Right lobe of liver (tissue), 6 donors: ENCODE data around the gene TMEM19. TPM values are rescaled to one million over a fixed set of nuclear protein-coding genes. Genes with fewer than 3 reads are reported as not detected.

ENCODE experiments used
- ATAC-seq, 4 donors: fragments of 200-7000 bp; cut with Tn5 transposase; one replicate each; pipeline ENCODE4 v1.9.1; 2020; ENCODE audit warnings: mild to moderate bottlenecking in 4 of 4, moderate library complexity in 4 of 4
- DNase-seq, 3 donors: peaks; one replicate each; pipeline ENCODE4 v3.0.0-alpha.2; 2020
- H3K27ac ChIP-seq, 3 donors: fragments of 200-600 bp; one replicate each; pipeline ENCODE4 v1.8.0; 2022
- H3K27me3 ChIP-seq, 2 donors: fragments of 200-600 bp; one replicate each; pipeline ENCODE4 v1.8.0; 2022
- H3K36me3 ChIP-seq, 4 donors: fragments of 200-600 bp; sonication (generic) in 1 of 4; one replicate each; pipeline versions ENCODE4 v1.5.1 to v1.8.0; 2017 to 2022; ENCODE audit warnings: control low read depth in 1 of 4
- H3K4me1 ChIP-seq, 4 donors: fragments of 200-600 bp; sonication (generic) in 1 of 4; one replicate each; pipeline versions ENCODE4 v1.5.1 to v1.8.0; 2017 to 2022; ENCODE audit warnings: control low read depth in 1 of 4
- H3K4me3 ChIP-seq, 3 donors: fragments of 200-600 bp; one replicate each; pipeline ENCODE4 v1.8.0; 2022
- H3K9me3 ChIP-seq, 4 donors: fragments of 200-600 bp; sonication (generic) in 1 of 4; one replicate each; pipeline versions ENCODE4 v1.5.1 to v1.8.0; 2017 to 2022; ENCODE audit warnings: control low read depth in 1 of 4
- POLR2A ChIP-seq: fragments of 450-650 bp; IDR thresholded peaks from one replicate; pipeline ENCODE4 v1.6.1; 2017; ENCODE audit warnings: antibody characterized with exemption, mild to moderate bottlenecking
- WGBS: methylation state at CpG from one replicate; pipeline ENCODE4 v1.1.6; 2018; ENCODE audit warnings: low coverage, low lambda C conversion rate; ENCODE audit not compliant: insufficient coverage; ENCODE audit errors: missing lambda C conversion rate; 5-methylcytosine and 5-hydroxymethylcytosine counted together
- intact Hi-C, 2 donors: fragments of 100-400 bp; cut with DNase I; formaldehyde crosslinking; loops; one replicate each; pipeline versions ENCODE4 v1.11.2 to v1.14.1; 2022
- total RNA-seq, 6 experiments: library from RNA; depleted of rRNA in 2 of 6; stranded (reverse); fragments of >200 nt in 2 of 6; fragmentation: NEBNext Ultra II Directional in 3 of 6; extraction: Animal tissue kit (Norgen Biotek cat#: 25700) in 3 of 6; gene quantifications; one replicate each; pipeline versions ENCODE4 v1.1.0 to v1.2.4, GENCODE V29; 2016 to 2023
- TF ChIP-seq, protein P1 (sequence below), 4 donors: fragments of 200-600 bp in 3 of 4; fragments of 450-650 bp in 1 of 4; IDR thresholded peaks; one replicate each; pipeline versions ENCODE4 v1.5.1 to v1.8.0; 2016 to 2022; ENCODE audit warnings: antibody characterized with exemption in 4 of 4, mild to moderate bottlenecking in 2 of 4
- donor health status: DM: no; HTN: yes; CAD: no.
- donor health status: DM: no; HTN: no; CAD: no.
- donor health status: DM: no; HTN: no; CAD: no.
- donor health status: DM: no; HTN: yes; CAD: no.
- donor health status: DM: no; HTN: yes; CAD: no.

The TMEM19 gene
- total RNA-seq, 6 experiments from 2014 or later, result 11.2 to 18.9 (median 15.7) TPM

DNA sequence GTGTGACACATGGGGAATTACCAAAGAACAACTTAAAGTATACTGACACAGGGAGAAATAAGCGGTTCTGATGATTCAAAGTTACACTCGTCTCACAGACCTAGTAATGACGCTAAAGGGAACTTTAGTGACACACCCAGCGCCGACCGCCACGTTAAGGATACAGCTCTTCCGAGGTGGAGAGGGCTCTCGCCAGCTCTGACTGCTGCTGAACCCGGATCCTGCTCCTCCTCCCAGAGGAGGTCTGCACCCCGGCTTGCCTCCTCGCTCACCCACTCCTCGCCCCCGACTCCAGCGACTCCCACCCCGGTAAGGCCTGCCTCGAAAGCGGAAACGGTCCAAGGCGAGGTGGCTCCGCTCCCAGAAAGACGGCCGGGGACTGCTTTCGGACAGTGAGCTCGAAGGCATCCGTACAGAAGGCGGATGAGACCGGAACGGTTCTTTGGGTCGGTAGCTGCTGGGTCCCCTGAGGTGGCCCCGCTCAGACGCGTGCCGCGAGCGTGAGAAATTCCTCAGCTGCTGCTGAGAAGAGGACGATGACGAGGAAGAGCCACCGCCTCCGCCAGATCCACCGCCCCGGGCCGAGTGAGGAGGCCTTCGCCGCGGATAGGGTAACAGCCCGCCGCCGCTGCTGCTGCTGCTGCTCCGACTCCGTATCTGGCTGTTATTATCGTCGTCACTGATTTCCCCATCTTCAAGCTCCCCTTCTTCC is 22.9 kb upstream of the TMEM19 start:
- 2% methylated on average over 13 of the region's 53 CpGs for whole genome bisulfite sequencing
- Histone ChIP-seq H3K27me3 (no peaks in the 10 kb centered on the region), H3K27ac (peak overlapping the region; percentile 91 to 98 (median 92)), H3K36me3 (peaks cover 0 to 19% (median 16%) of the 10 kb centered on the region in 4 donors), H3K4me3 (peak overlapping the region; percentile 76 to 86 (median 86)), H3K4me1 (peaks cover 0 to 22% (median 9%) of the 10 kb centered on the region in 4 donors), H3K9me3 (no peaks in the 10 kb centered on the region)
- intact Hi-C loops, result no loop called here
- ATAC-seq (peak; percentile 33 to 38 (median 38)), DNase-seq (peak; percentile 64 to 77 (median 70))
- TF ChIP-seq, protein P1, sequence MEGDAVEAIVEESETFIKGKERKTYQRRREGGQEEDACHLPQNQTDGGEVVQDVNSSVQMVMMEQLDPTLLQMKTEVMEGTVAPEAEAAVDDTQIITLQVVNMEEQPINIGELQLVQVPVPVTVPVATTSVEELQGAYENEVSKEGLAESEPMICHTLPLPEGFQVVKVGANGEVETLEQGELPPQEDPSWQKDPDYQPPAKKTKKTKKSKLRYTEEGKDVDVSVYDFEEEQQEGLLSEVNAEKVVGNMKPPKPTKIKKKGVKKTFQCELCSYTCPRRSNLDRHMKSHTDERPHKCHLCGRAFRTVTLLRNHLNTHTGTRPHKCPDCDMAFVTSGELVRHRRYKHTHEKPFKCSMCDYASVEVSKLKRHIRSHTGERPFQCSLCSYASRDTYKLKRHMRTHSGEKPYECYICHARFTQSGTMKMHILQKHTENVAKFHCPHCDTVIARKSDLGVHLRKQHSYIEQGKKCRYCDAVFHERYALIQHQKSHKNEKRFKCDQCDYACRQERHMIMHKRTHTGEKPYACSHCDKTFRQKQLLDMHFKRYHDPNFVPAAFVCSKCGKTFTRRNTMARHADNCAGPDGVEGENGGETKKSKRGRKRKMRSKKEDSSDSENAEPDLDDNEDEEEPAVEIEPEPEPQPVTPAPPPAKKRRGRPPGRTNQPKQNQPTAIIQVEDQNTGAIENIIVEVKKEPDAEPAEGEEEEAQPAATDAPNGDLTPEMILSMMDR (IDR thresholded peaks at IDR 0.05), result no peak
- no peak for TF ChIP-seq POLR2A

- WGBS, result under 1% methylated on average over 29 of the region's 57 CpGs
- Histone ChIP-seq H3K4me3 (peak within 1 kb of the TSS; percentile 76 to 86 (median 86)), H3K27me3 (no peaks in the 10 kb centered on the region), H3K9me3 (no peaks in the 10 kb centered on the region), H3K36me3 (peaks cover 0 to 14% (median 12%) of the 10 kb centered on the region in 4 donors), H3K27ac (peak within 1 kb of the TSS; percentile 91 to 98 (median 92)), H3K4me1 (peaks cover 0 to 22% (median 9%) of the 10 kb centered on the region in 4 donors)
- TF ChIP-seq, protein P1 (IDR thresholded peaks at IDR 0.05), result peak in 3 of 4 donors; percentile 8 to 34 (median 34)
- peak; percentile 96 for TF ChIP-seq POLR2A
- intact Hi-C loops, result no loop called here
- DNase-seq (peak; percentile 94 to 96 (median 96)), ATAC-seq (peak; percentile 89 to 95 (median 92))
Observed at GRCh38 chr12:71663561-71664410, 22.1 kb upstream of the TMEM19 start, which contains the start of the genes THAP2 and ZFC3H1. THAP2 (plus strand) TSS chr12:71664301; CDS start chr12:71664510, 209 bp downstream. ZFC3H1 (minus strand) TSS chr12:71663848; CDS start chr12:71663610, 238 bp downstream.

DNA sequence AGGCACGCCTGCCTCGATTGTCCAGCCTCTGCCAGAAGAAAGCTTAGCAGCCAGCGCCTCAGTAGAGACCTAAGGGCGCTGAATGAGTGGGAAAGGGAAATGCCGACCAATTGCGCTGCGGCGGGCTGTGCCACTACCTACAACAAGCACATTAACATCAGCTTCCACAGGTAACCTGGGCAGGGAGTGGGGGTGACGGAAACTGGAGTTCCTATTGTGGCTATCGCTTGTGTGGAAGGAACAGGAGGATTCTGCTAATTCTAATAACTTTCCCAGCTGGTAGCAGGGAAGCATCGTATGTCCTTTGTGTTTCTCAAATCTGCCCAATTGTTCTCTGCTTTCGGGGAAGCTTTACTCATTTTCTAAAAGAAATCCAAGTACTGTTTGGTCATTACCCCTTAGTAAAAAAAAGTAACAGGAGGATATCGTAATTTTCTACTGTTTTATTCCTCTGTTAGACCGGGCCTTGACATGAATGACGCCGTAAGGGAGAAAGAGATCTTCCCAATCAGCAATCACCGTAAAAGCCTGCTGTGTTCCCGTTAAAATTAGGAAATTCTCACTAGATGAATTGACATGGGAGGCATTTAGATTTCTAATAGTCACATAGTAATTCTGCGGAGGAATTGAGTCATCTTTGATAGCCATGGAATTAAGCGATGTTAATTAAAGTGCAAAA is 21.3 kb upstream of the TMEM19 start:
- H3K27me3 ChIP-seq, result no peaks in the 10 kb centered on the region
- peaks cover 0 to 22% (median 9%) of the 10 kb centered on the region in 4 donors for H3K4me1 ChIP-seq
- H3K4me3 ChIP-seq, result peak overlapping the region; percentile 76 to 86 (median 86)
- WGBS, result under 1% methylated on average over 19 of the region's 20 CpGs
- intact Hi-C loops, result no loop called here
- TF ChIP-seq, protein P1 (IDR thresholded peaks at IDR 0.05), result no peak
- TF ChIP-seq POLR2A, result no peak
- H3K36me3 ChIP-seq, result peaks cover 0 to 7% (median 6%) of the 10 kb centered on the region in 4 donors
- no peaks in the 10 kb centered on the region for H3K9me3 ChIP-seq
- DNase-seq (no peak), ATAC-seq (peak; percentile 23 to 52 (median 38))
- peak overlapping the region; percentile 91 to 98 (median 92) for H3K27ac ChIP-seq

DNA sequence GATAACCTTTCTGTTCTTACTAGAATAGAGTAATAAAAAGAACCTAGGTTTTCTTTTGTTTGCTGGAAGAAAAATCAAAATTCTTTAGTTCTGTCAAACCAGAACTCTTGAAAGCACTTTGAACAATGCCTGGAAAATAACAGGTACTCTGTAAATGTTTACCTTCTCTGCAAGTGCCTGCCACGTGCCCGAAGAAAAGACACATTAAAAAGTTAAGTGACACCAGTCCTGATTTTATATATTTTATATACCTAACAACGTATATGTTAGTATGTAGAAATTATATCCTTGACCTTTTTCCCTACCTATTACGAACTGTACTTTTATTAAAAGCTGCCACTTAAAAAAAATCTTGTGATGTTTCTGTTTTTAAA is 20.8 kb upstream of the TMEM19 start:
- Histone ChIP-seq H3K27ac (peak overlapping the region; percentile 91 to 98 (median 92)), H3K4me3 (peak overlapping the region; percentile 76 to 86 (median 86)), H3K9me3 (no peaks in the 10 kb centered on the region), H3K4me1 (peaks cover 0 to 22% (median 9%) of the 10 kb centered on the region in 4 donors), H3K27me3 (no peaks in the 10 kb centered on the region), H3K36me3 (peaks cover 0 to 1% (median under 1%) of the 10 kb centered on the region in 4 donors)
- ATAC-seq, result no peak
- intact Hi-C loops, result no loop called here
- DNase-seq, result no peak
- no peak for TF ChIP-seq POLR2A
- TF ChIP-seq, protein P1 (IDR thresholded peaks at IDR 0.05), result no peak
- WGBS, result 13% methylated on average over 4 of the region's 4 CpGs
